HG02798 (cell line): ENCODE results near the gene ATXN1.

ENCODE experiments used
- ATAC-seq: cut with Tn5 transposase; IDR thresholded peaks from one replicate; pipeline ENCODE4 v1.9.1; 2021; ENCODE audit warnings: mild to moderate bottlenecking; ENCODE audit not compliant: unreplicated experiment, poor library complexity

Gene ATXN1

GRCh38 chr6:16659466-16660156, 101.6 kb downstream of the ATXN1 start:
- ATAC-seq = no peak

- no peak for ATAC-seq
Measured at GRCh38 chr6:16658348-16659034, 102.8 kb downstream of the ATXN1 start.

- no peak for ATAC-seq
Measured at GRCh38 chr6:16657768-16658167, 103.5 kb downstream of the ATXN1 start.

- no peak for ATAC-seq
Measured at GRCh38 chr6:16656451-16656850, 104.8 kb downstream of the ATXN1 start.

GRCh38 chr6:16654701-16655100, 106.6 kb downstream of the ATXN1 start:
- ATAC-seq = no peak

- ATAC-seq = no peak
Measured at GRCh38 chr6:16653226-16653625, 108.0 kb downstream of the ATXN1 start.

- peak; percentile 91 for ATAC-seq
Measured at GRCh38 chr6:16651871-16652270, 109.4 kb downstream of the ATXN1 start.

GRCh38 chr6:16649890-16650289, 111.4 kb downstream of the ATXN1 start:
- ATAC-seq = no peak

- no peak for ATAC-seq
Measured at GRCh38 chr6:16649241-16649640, 112.0 kb downstream of the ATXN1 start.

- no peak for ATAC-seq
Measured at GRCh38 chr6:16648003-16648402, 113.3 kb downstream of the ATXN1 start.

- ATAC-seq = no peak
Measured at GRCh38 chr6:16647422-16647821, 113.8 kb downstream of the ATXN1 start.

GRCh38 chr6:16644540-16645250, 116.6 kb downstream of the ATXN1 start:
- ATAC-seq = no peak

GRCh38 chr6:16639684-16640480, 121.4 kb downstream of the ATXN1 start:
- no peak for ATAC-seq

GRCh38 chr6:16637635-16638034, 123.6 kb downstream of the ATXN1 start:
- no peak for ATAC-seq

- ATAC-seq = peak; percentile 63
Measured at GRCh38 chr6:16635810-16636602, 125.3 kb downstream of the ATXN1 start.

GRCh38 chr6:16635291-16635809, 125.9 kb downstream of the ATXN1 start:
- ATAC-seq = no peak

- no peak for ATAC-seq
Measured at GRCh38 chr6:16634855-16635254, 126.4 kb downstream of the ATXN1 start.

GRCh38 chr6:16633961-16634360, 127.3 kb downstream of the ATXN1 start:
- no peak for ATAC-seq

- ATAC-seq = no peak
Measured at GRCh38 chr6:16633465-16633864, 127.8 kb downstream of the ATXN1 start.

GRCh38 chr6:16632101-16632500, 129.2 kb downstream of the ATXN1 start:
- ATAC-seq = no peak
